ENCODE results near the gene DOC2A. TPM values are rescaled to one million over a fixed set of nuclear protein-coding genes. Genes with fewer than 3 reads are reported as not detected.

Gene DOC2A
- total RNA-seq, 1 donor from 2014 or later = 0.17 TPM

- H3K4me3 ChIP-seq (ENCODE audit: low read depth, low read length) = no peak overlapping the region
- no peak for DNase-seq (ENCODE audit: low read depth)
- TF ChIP-seq, protein P1, sequence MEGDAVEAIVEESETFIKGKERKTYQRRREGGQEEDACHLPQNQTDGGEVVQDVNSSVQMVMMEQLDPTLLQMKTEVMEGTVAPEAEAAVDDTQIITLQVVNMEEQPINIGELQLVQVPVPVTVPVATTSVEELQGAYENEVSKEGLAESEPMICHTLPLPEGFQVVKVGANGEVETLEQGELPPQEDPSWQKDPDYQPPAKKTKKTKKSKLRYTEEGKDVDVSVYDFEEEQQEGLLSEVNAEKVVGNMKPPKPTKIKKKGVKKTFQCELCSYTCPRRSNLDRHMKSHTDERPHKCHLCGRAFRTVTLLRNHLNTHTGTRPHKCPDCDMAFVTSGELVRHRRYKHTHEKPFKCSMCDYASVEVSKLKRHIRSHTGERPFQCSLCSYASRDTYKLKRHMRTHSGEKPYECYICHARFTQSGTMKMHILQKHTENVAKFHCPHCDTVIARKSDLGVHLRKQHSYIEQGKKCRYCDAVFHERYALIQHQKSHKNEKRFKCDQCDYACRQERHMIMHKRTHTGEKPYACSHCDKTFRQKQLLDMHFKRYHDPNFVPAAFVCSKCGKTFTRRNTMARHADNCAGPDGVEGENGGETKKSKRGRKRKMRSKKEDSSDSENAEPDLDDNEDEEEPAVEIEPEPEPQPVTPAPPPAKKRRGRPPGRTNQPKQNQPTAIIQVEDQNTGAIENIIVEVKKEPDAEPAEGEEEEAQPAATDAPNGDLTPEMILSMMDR (conservative IDR thresholded peaks at IDR 0.05; ENCODE audit: low read depth, low read length) = no peak
Observed at GRCh38 chr16:30007378-30007895, 3.4 kb downstream of the DOC2A start.

DNA sequence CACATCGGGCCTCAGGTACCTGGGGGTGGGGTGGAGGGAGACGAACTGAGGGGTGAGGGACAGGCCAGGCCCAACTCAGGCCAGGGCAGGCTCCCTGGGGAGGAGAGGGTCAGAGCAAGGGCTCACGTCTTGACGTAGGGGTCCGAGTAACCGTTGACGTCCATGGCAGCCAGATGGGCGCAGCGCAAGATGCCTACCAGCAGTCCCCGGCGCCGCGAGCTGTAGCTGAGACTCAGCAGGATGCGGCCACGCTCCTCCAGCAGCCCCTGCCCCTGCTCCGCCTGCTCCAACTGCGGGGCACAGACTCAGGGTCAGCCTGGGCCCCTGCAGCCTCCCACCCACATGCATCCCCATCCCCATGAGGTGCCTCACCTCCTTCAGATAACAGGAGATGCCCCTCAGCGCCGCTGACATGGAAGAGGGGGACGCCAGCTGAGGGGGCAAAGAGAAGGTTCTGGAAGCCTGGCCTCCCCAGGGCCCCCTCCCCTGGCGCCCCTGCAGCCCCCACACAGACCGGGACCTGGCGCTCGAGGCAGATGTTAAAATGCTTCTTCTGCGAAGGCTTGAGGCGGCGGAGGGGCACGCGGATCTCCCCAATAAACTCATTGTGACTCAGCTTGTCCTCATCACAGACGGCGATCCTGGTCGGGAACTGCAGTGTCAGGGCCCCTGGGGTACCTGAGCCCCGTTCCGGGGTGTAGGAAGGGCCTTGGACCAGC, 4.0 kb downstream of the DOC2A start:
- TF ChIP-seq, protein P1 (conservative IDR thresholded peaks at IDR 0.05; ENCODE audit: low read depth, low read length) = no peak
- no peak for DNase-seq (ENCODE audit: low read depth)
- H3K4me3 ChIP-seq (ENCODE audit: low read depth, low read length) = no peak overlapping the region

- H3K4me3 ChIP-seq (ENCODE audit: low read depth, low read length) = no peak overlapping the region
- TF ChIP-seq, protein P1 (conservative IDR thresholded peaks at IDR 0.05; ENCODE audit: low read depth, low read length) = no peak
- no peak for DNase-seq (ENCODE audit: low read depth)
Observed at GRCh38 chr16:30006095-30006473, 4.7 kb downstream of the DOC2A start.

DNA sequence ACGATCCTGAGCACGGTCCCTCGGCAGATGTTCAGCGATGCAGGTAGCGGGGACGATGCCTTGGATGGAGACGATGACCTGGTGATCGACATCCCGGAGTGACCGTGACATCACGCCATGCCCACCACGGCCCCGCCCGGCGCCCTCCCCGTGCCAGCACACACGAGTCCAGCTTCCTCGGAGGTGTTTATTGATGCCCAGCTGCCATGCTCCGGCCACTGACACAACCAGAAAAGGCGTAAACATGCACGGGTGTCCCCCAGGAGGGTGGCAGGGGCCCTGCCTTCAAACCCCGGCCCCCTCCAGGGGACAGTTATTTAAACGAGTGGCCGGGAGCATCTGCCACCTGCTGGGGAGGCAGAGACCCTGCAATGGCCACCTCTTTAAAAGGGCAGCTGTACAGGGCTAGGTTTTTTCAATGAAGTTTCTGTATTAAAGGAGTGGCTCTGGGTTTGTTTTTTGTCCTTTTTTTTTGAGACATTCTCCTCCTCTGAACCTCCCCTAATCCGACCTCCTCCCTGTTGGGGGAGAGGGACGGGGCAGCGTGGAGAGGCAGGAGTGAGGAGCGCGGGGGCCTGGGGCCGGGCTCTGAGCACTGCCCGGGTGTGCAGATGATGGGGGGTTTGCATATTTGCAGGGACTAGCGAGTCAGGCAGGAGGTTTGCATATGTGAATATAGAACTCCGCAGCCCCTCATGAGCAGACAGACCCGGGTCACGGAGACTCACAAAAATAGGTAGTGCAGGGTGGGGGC, 5.3 kb downstream of the DOC2A start:
- TF ChIP-seq, protein P1 (conservative IDR thresholded peaks at IDR 0.05; ENCODE audit: low read depth, low read length) = peak; percentile 82
- no peak overlapping the region for H3K4me3 ChIP-seq (ENCODE audit: low read depth, low read length)
- DNase-seq (ENCODE audit: low read depth) = no peak

DNA sequence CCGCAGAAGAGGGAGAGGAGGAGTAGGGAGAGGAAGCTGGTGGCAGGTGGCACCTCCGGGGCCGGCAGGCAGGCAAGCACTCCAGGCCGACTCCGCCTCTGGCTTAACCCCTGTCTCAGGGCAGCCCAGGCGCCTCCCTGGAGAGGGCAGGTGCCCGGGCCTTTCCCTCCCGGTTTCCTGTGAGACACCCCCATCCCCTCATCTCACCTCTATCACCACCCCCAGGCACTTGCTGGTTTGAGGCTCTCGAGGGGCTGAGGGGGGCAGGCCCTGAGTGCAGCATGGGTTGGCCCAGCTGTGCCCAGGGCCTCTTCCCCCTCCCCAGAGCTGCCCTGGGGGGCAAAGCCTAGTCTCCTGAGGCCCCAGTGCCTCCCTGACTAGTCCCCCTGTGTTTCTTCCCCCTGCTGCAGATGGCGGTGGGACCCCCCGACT, 6.0 kb downstream of the DOC2A start:
- no peak for DNase-seq (ENCODE audit: low read depth)
- TF ChIP-seq, protein P1 (conservative IDR thresholded peaks at IDR 0.05; ENCODE audit: low read depth, low read length) = no peak
- H3K4me3 ChIP-seq (ENCODE audit: low read depth, low read length) = no peak overlapping the region

- no peak overlapping the region for H3K4me3 ChIP-seq (ENCODE audit: low read depth, low read length)
- TF ChIP-seq, protein P1 (conservative IDR thresholded peaks at IDR 0.05; ENCODE audit: low read depth, low read length) = no peak
- DNase-seq (ENCODE audit: low read depth) = no peak
Observed at GRCh38 chr16:30004424-30004776, 6.4 kb downstream of the DOC2A start.

All from epithelial cell of proximal tubule (primary cell).